ENCODE measurements around the gene ARHGEF16.

GRCh38 chr1:3429320-3429719 lies 25.1 kb upstream of the ARHGEF16 start:
- TF ChIP-seq CTCF (IDR thresholded peaks at IDR 0.05) (no peak), POLR2AphosphoS5 (IDR thresholded peaks at IDR 0.05) (no peak), POLR2A (IDR thresholded peaks at IDR 0.05) (no peak), EP300 (IDR thresholded peaks at IDR 0.05) (no peak)

Measured in suprapubic skin (tissue), 4 donors.